Thyroid gland (tissue), 4 donors: Measurements from ENCODE around the gene OSGIN1.

Experiments
- CTCF ChIP-seq, 6 experiments: fragments of 200-600 bp in 3 of 6; fragments of 450-650 bp in 3 of 6; sonication (generic) in 3 of 6; IDR thresholded peaks; one replicate each; pipeline ENCODE4 v1.5.1; 2016 to 2019; ENCODE audit warnings: antibody characterized with exemption in 6 of 6, mild to moderate bottlenecking in 2 of 6, inconsistent platforms in 1 of 6, moderate library complexity in 1 of 6
- POLR2A ChIP-seq, 2 donors: fragments of 450-650 bp; IDR thresholded peaks; one replicate each; pipeline ENCODE4 v1.6.1; 2017; ENCODE audit warnings: antibody characterized with exemption in 2 of 2, mild to moderate bottlenecking in 2 of 2, moderate library complexity in 1 of 2

DNA sequence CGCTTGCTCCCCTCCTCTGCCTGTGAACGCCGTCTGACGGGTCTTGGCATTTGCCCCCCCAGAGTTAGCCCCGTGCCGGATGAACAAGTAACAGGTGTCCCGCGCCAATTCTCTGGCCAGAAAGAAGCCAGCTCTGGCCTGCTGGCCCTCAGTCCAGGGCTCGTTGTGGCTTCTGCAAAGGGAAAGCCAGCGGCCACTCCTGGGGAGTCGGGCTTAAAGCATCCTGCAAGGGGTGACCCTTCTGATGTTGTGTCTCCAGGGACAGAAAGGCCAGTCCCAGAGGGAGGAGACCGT is 18.4 kb upstream of the OSGIN1 start:
- TF ChIP-seq CTCF (IDR thresholded peaks at IDR 0.05) = no peak
- TF ChIP-seq POLR2A (IDR thresholded peaks at IDR 0.05) = no peak
